AG04450 (cell line): ENCODE results near the gene MOSPD2. TPM values are rescaled to one million over a fixed set of nuclear protein-coding genes. Genes with fewer than 3 reads are reported as not detected.
A peak's percentile ranks its signal among the peaks of the same experiment; 100 is the strongest.

Experiments
- CTCF ChIA-PET: fragments of 300-600, 350-600 bp; formaldehyde crosslinking; extraction: SDS; loops from one replicate; lab custom pipeline; 2022; ENCODE audit warnings: antibody characterized with exemption, inconsistent platforms; lab: Charles Lee
- POLR2A ChIA-PET: fragments of 350-600 bp; formaldehyde crosslinking; extraction: SDS; loops from one replicate; lab custom pipeline; 2021; ENCODE audit warnings: antibody characterized with exemption, inconsistent platforms; lab: Yijun Ruan, JAX
- DNase-seq: peaks from one replicate; pipeline ENCODE4 v3.0.0-alpha.2; 2011; ENCODE audit warnings: low read depth, low spot score
- H3K27ac ChIP-seq: one replicate; pipeline ENCODE4 v1.5.1; 2012; ENCODE audit warnings: low read depth, low read length, control low read depth
- H3K27me3 ChIP-seq: one replicate; pipeline ENCODE4 v1.6.0; 2012; ENCODE audit warnings: low read length; ENCODE audit not compliant: control insufficient read depth, insufficient read depth
- H3K4me3 ChIP-seq: 2 replicates; pipeline ENCODE4 v1.5.1; 2011; ENCODE audit warnings: mild to moderate bottlenecking, low read depth, low read length, control low read depth
- H3K9me3 ChIP-seq: 2 replicates; pipeline ENCODE4 v1.5.1; 2012; ENCODE audit warnings: low read length; ENCODE audit not compliant: control insufficient read depth, insufficient read depth
- CTCF ChIP-seq: IDR thresholded peaks from 2 replicates; pipeline ENCODE4 v1.5.1; 2011; ENCODE audit warnings: low read depth, low read length, control low read depth, inconsistent platforms
- polyA plus RNA-seq: library from polyadenylated mRNA; depleted of rRNA; stranded (reverse); fragments of >200 nt; gene quantifications from 2 replicates; pipeline ENCODE4 v1.2.3, GENCODE V29; 2011

Gene MOSPD2
- polyA plus RNA-seq, 1 experiment, result 36.1 TPM

GRCh38 chrX:14946606-14947155 is 73.5 kb downstream of the MOSPD2 start:
- Histone ChIP-seq H3K27ac (no peak overlapping the region), H3K27me3 (no peaks in the 10 kb centered on the region), H3K9me3 (no peaks in the 10 kb centered on the region), H3K4me3 (no peak overlapping the region)
- no peak for DNase-seq
- ChIA-PET CTCF (no interaction called here), POLR2A (no interaction called here)
- no peak for TF ChIP-seq CTCF

GRCh38 chrX:14948691-14949090 is 75.5 kb downstream of the MOSPD2 start:
- Histone ChIP-seq H3K27ac (no peak overlapping the region), H3K27me3 (no peaks in the 10 kb centered on the region), H3K9me3 (no peaks in the 10 kb centered on the region), H3K4me3 (no peak overlapping the region)
- no peak for DNase-seq
- CTCF ChIA-PET, result interaction anchor here (0.8 kb wide), 1 partner anchor 15 kb away, joined by 3 read pairs; no protein-coding TSS in a partner anchor
- no peak for TF ChIP-seq CTCF
- POLR2A ChIA-PET, result no interaction called here

- ChIA-PET POLR2A (no interaction called here), CTCF (no interaction called here)
- Histone ChIP-seq H3K27ac (no peak overlapping the region), H3K4me3 (no peak overlapping the region), H3K9me3 (no peaks in the 10 kb centered on the region), H3K27me3 (no peaks in the 10 kb centered on the region)
- no peak for DNase-seq
- no peak for TF ChIP-seq CTCF
Measured at GRCh38 chrX:14956813-14957582, 83.8 kb downstream of the MOSPD2 start.

GRCh38 chrX:14963447-14964236 is 90.4 kb downstream of the MOSPD2 start:
- ChIA-PET POLR2A (no interaction called here), CTCF (interaction anchor here (0.6 to 1.2 kb wide), 2 partner anchors 15 to 1533 kb away, joined by 3 to 6 read pairs; no protein-coding TSS in a partner anchor)
- H3K9me3 ChIP-seq, result no peaks in the 10 kb centered on the region

More at GRCh38 chrX:14963447-14964236, 90.4 kb downstream of the MOSPD2 start:
- TF ChIP-seq CTCF, result no peak
- no peaks in the 10 kb centered on the region for H3K27me3 ChIP-seq
- DNase-seq, result no peak
- no peak overlapping the region for H3K4me3 ChIP-seq
- peak overlapping the region; percentile 31 for H3K27ac ChIP-seq
